HG02610 (cell line): ENCODE data around the gene PSMD2.

Experiments used
- ATAC-seq: cut with Tn5 transposase; IDR thresholded peaks from one replicate; pipeline ENCODE4 v1.9.1; 2021; ENCODE audit warnings: mild to moderate bottlenecking, moderate library complexity; ENCODE audit not compliant: unreplicated experiment

Gene PSMD2

GRCh38 chr3:184315871-184316661 is 17.0 kb downstream of the PSMD2 start:
- no peak for ATAC-seq

- ATAC-seq = no peak
Measured at GRCh38 chr3:184316792-184317191, 17.8 kb downstream of the PSMD2 start.

DNA sequence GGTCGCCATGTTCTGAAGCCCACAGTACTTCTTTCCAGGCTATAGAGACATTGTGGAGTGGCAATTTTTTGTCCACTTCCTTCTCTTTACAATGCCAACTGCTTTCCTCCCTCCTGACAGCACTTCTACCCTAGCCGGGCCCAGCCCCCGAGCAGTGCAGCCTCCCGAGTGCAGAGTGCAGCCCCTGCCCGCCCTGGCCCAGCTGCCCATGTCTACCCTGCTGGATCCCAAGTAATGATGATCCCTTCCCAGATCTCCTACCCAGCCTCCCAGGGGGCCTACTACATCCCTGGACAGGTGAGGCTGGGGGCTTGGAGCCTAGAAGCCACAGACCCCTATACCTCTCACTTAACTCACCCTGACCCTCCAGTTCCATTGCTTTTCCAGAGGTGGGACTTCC is 18.2 kb downstream of the PSMD2 start:
- ATAC-seq = no peak

- ATAC-seq = no peak
Measured at GRCh38 chr3:184320104-184320445, 21.0 kb downstream of the PSMD2 start.

- no peak for ATAC-seq
Measured at GRCh38 chr3:184321666-184322065, 22.6 kb downstream of the PSMD2 start.

- ATAC-seq = no peak
Measured at GRCh38 chr3:184322731-184323487, 23.9 kb downstream of the PSMD2 start.

DNA sequence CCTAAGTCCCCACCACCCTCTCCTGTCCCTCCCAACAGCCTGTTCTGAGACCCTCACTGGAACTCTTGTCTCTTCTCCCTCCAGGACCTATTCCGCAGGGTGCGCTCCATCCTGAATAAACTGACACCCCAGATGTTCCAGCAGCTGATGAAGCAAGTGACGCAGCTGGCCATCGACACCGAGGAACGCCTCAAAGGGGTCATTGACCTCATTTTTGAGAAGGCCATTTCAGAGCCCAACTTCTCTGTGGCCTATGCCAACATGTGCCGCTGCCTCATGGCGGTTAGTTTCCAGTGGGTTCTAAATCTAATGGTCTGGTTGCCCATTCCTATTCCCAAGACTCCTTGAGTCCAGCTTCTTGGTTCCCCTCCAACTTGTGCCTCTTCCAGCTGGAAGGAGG is 24.7 kb downstream of the PSMD2 start:
- ATAC-seq = no peak

GRCh38 chr3:184325269-184325668 is 26.2 kb downstream of the PSMD2 start:
- ATAC-seq = no peak

GRCh38 chr3:184325715-184326369 is 26.8 kb downstream of the PSMD2 start:
- ATAC-seq = no peak

DNA sequence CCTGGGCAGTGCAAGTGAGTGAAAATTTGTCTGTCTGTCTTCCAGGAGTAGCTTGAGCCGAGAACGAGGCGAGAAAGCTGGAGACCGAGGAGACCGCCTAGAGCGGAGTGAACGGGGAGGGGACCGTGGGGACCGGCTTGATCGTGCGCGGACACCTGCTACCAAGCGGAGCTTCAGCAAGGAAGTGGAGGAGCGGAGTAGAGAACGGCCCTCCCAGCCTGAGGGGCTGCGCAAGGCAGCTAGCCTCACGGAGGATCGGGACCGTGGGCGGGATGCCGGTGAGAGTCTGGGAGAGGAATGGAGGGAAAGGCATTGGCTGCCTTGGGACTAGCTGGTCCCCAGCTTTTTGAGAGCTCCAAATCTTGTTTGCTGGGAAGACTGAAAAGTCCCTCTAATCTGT is 28.1 kb downstream of the PSMD2 start:
- no peak for ATAC-seq

DNA sequence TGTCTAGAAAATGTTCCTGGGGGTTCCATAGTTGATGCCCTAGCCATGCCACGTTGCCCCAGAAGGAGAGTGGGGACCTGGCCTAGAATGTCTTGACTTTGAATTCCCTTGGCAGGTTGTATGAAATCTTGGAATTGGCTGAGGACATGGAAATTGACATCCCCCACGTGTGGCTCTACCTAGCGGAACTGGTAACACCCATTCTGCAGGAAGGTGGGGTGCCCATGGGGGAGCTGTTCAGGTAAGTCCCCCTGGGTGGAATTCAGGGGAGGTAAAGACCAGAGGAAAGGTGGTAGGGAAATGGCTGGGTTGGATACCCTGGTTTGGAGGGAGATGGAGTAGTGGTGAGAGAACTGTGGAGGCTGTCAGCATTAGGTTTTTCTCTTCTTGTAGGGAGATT is 29.5 kb downstream of the PSMD2 start:
- no peak for ATAC-seq

DNA sequence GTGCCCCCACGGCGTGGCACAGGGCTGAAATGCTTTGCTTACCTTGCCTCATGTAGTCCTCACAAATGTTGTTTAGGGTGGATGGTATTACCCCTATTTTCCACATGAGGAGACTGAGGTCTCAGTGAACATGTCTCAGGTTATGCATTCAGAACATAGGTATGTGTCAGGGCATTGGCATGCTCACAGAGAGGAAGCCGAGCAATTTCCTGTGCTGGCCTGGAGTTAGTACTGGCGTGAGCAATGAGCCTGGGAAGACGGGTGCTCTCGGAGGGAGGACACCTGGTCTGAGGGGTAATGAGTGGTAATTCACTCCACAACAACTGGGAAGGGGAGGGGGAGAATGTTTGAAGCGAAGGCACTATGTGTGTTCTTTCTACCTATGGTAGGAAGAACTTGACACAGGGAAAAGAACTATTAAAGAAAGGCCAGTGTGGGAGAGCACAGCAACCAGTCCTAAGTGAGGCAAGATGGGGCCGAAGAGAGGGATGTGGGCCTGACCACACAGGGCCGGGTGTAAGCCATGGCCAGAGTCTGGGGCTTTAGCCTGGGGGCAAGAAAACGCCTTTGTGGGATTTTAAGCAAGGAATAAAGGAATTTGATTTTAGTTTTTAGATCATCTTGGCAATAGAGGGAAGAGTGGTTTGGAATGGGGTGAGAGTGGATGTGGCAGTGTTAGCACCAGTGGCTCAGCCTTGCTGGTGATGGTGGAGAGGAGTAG is 33.5 kb downstream of the PSMD2 start:
- no peak for ATAC-seq

DNA sequence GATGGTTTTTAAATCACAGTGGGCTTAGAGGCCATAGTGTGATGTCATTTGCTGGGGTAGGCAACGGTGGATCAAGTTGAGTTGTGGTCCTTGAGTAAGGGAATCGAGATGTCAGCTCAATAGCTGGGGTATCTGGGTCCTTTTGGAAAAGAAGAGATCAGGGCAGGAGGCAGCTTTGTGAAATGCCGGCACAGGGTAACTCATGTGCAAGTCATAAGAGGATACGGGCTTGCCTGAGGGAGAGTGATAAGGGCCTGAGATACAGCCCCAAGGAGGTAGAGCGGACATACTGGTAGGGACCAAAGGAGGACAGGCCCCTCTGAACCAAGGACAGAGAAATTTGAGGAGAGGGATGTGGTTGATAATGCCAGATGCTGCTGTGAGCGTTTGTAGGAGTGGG is 34.1 kb downstream of the PSMD2 start:
- ATAC-seq = no peak

GRCh38 chr3:184333700-184334099 is 34.7 kb downstream of the PSMD2 start:
- no peak for ATAC-seq

DNA sequence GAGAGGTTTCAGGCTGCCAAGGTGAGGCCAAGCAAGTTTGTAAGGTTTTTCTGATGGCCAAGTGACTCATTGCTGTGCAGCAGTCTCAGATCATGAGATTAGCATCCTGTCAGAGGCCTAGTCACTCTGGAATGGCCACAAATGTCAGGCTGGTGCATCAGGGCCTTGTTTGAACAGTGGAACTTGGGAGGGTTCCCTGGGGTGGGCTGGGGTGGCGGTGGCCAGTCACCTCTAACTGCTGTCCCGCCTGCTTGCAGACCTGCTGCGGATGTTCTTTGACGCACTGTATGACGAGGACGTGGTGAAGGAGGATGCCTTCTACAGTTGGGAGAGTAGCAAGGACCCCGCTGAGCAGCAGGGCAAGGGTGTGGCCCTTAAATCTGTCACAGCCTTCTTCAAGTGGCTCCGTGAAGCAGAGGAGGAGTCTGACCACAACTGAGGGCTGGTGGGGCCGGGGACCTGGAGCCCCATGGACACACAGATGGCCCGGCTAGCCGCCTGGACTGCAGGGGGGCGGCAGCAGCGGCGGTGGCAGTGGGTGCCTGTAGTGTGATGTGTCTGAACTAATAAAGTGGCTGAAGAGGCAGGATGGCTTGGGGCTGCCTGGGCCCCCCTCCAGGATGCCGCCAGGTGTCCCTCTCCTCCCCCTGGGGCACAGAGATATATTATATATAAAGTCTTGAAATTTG is 35.6 kb downstream of the PSMD2 start:
- no peak for ATAC-seq

GRCh38 chr3:184335291-184335660 is 36.2 kb downstream of the PSMD2 start:
- ATAC-seq = no peak

GRCh38 chr3:184335661-184336546 is 36.9 kb downstream of the PSMD2 start:
- ATAC-seq = peak; percentile 69

DNA sequence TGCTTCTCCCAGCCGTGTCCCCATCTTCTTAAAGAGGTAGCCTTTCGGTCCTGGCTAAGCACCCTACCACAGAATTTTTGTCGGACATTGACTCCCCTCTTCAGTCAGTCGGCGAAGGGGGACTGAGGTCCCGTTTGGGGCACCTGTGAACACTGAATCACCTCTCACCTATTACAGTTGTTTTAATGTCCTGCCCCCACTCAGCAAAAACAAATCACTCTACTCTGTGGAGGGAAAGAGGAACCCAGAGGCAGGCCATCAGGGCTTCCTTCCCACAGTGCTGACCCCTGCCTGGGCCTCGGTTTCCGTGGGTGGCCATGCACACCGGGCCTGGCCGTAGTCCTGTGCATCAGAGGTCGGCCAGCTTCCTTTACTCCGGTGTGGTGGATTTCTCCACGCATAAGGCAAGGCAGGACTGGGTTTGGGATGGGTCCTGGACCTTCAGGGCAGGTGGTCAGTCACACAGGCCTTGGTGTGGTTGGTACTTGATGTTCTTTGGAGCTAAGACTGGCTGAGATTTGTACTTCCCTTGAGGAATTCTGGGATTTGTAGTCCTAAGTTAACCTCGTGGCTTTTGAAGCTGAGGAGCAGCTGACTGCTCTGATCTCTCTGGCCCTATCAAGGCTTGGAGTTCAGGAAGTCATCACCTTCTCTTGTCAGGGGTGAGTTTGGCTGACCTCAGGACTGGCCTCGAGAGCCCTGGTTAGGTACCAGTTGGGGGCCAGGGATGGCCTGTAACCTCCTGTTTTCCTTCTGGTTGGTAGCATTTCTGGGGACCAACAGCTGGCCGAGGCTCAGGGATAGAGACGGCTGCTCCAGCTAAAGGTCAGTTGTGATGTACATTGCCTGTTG is 37.7 kb downstream of the PSMD2 start:
- ATAC-seq = no peak

- no peak for ATAC-seq
Measured at GRCh38 chr3:184337399-184337714, 38.3 kb downstream of the PSMD2 start, which contains the start of gene FAM131A. Gene FAM131A (plus strand): TSS chr3:184337600. CDS start chr3:184337631, 31 bp downstream.
